ENCODE measurements around the gene PI3. TPM values are rescaled to one million over a fixed set of nuclear protein-coding genes. Genes with fewer than 3 reads are reported as not detected.

PI3 gene
- polyA plus RNA-seq, 2 of the 4 experiments (the other 2 are of a cell fraction) = 0.18 to 0.35 TPM

DNA sequence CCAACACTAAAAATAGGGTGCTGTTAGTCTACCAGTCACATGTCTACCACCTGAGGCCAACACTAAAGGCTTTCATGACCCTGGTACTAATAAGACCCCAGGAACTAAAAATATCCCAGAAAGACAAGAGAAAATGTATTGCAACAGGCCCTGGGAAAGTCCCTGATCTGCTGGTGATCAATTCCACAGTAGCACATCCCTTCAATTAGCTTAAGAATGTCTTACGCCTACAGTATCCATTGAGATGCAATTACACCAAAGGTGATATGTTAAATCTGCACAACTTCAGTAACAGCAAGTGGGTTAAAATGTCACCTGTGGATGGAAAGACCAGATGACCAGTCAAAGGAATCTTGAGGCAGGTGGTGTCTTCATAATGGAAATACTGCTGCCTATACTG lies 35.2 kb downstream of the PI3 start:
- H3K4me1 ChIP-seq = no peaks in the 10 kb centered on the region
- no peaks in the 10 kb centered on the region for H3K9me3 ChIP-seq
- no peak overlapping the region for H3K27ac ChIP-seq
- DNase-seq (ENCODE audit: low read depth in 1 of 2, low spot score in 1 of 2) (no peak), ATAC-seq (no peak), FAIRE-seq (peak; percentile 28)
- ChIA-PET CTCF (interaction anchor here (1.5 kb wide), 1 partner anchor 98 kb away, joined by 4 read pairs; no protein-coding TSS in a partner anchor), POLR2A (no interaction called here)
- 52% methylated on average over 1 of the region's 1 CpG for WGBS (ENCODE audit: missing lambda C conversion rate)
- no peak overlapping the region for H3K4me2 ChIP-seq
- H3K4me3 ChIP-seq = no peak overlapping the region
- TF ChIP-seq SREBF2 (IDR thresholded peaks at IDR 0.05) (no peak), EP300 (IDR thresholded peaks at IDR 0.05) (no peak), ESRRA (IDR thresholded peaks at IDR 0.05; ENCODE audit: borderline replicate concordance, low read length) (no peak), ZC3H11A (IDR thresholded peaks at IDR 0.05) (no peak), FOXS1 (CRISPR knock-in tag; IDR thresholded peaks at IDR 0.05) (no peak), CEBPB (IDR thresholded peaks at IDR 0.05) (no peak), EHF (CRISPR knock-in tag; IDR thresholded peaks at IDR 0.05) (no peak), POLR2A (IDR thresholded peaks at IDR 0.05; ENCODE audit: low read length) (no peak), CBX2 (IDR thresholded peaks at IDR 0.05; ENCODE audit: borderline replicate concordance, low read depth) (no peak), HOXB5 (CRISPR knock-in tag; IDR thresholded peaks at IDR 0.05) (no peak)
- TF ChIP-seq, protein P1, sequence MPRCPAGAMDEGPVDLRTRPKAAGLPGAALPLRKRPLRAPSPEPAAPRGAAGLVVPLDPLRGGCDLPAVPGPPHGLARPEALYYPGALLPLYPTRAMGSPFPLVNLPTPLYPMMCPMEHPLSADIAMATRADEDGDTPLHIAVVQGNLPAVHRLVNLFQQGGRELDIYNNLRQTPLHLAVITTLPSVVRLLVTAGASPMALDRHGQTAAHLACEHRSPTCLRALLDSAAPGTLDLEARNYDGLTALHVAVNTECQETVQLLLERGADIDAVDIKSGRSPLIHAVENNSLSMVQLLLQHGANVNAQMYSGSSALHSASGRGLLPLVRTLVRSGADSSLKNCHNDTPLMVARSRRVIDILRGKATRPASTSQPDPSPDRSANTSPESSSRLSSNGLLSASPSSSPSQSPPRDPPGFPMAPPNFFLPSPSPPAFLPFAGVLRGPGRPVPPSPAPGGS (IDR thresholded peaks at IDR 0.05) = no peak
- TF ChIP-seq, protein P2, sequence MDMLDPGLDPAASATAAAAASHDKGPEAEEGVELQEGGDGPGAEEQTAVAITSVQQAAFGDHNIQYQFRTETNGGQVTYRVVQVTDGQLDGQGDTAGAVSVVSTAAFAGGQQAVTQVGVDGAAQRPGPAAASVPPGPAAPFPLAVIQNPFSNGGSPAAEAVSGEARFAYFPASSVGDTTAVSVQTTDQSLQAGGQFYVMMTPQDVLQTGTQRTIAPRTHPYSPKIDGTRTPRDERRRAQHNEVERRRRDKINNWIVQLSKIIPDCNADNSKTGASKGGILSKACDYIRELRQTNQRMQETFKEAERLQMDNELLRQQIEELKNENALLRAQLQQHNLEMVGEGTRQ (IDR thresholded peaks at IDR 0.05) = no peak
- TF ChIP-seq, protein P3, sequence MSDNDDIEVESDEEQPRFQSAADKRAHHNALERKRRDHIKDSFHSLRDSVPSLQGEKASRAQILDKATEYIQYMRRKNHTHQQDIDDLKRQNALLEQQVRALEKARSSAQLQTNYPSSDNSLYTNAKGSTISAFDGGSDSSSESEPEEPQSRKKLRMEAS (IDR thresholded peaks at IDR 0.05) = no peak
- TF ChIP-seq, protein P4, sequence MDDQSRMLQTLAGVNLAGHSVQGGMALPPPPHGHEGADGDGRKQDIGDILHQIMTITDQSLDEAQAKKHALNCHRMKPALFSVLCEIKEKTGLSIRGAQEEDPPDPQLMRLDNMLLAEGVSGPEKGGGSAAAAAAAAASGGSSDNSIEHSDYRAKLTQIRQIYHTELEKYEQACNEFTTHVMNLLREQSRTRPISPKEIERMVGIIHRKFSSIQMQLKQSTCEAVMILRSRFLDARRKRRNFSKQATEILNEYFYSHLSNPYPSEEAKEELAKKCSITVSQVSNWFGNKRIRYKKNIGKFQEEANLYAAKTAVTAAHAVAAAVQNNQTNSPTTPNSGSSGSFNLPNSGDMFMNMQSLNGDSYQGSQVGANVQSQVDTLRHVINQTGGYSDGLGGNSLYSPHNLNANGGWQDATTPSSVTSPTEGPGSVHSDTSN (IDR thresholded peaks at IDR 0.05) = no peak
- TF ChIP-seq, protein P5, sequence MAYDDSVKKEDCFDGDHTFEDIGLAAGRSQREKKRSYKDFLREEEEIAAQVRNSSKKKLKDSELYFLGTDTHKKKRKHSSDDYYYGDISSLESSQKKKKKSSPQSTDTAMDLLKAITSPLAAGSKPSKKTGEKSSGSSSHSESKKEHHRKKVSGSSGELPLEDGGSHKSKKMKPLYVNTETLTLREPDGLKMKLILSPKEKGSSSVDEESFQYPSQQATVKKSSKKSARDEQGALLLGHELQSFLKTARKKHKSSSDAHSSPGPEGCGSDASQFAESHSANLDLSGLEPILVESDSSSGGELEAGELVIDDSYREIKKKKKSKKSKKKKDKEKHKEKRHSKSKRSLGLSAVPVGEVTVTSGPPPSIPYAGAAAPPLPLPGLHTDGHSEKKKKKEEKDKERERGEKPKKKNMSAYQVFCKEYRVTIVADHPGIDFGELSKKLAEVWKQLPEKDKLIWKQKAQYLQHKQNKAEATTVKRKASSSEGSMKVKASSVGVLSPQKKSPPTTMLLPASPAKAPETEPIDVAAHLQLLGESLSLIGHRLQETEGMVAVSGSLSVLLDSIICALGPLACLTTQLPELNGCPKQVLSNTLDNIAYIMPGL (CRISPR knock-in tag; IDR thresholded peaks at IDR 0.05; ENCODE audit: borderline replicate concordance) = no peak
- TF ChIP-seq, protein P6, sequence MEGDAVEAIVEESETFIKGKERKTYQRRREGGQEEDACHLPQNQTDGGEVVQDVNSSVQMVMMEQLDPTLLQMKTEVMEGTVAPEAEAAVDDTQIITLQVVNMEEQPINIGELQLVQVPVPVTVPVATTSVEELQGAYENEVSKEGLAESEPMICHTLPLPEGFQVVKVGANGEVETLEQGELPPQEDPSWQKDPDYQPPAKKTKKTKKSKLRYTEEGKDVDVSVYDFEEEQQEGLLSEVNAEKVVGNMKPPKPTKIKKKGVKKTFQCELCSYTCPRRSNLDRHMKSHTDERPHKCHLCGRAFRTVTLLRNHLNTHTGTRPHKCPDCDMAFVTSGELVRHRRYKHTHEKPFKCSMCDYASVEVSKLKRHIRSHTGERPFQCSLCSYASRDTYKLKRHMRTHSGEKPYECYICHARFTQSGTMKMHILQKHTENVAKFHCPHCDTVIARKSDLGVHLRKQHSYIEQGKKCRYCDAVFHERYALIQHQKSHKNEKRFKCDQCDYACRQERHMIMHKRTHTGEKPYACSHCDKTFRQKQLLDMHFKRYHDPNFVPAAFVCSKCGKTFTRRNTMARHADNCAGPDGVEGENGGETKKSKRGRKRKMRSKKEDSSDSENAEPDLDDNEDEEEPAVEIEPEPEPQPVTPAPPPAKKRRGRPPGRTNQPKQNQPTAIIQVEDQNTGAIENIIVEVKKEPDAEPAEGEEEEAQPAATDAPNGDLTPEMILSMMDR (IDR thresholded peaks at IDR 0.05) = no peak
- TF ChIP-seq, protein P7, sequence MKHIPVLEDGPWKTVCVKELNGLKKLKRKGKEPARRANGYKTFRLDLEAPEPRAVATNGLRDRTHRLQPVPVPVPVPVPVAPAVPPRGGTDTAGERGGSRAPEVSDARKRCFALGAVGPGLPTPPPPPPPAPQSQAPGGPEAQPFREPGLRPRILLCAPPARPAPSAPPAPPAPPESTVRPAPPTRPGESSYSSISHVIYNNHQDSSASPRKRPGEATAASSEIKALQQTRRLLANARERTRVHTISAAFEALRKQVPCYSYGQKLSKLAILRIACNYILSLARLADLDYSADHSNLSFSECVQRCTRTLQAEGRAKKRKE (CRISPR knock-in tag; IDR thresholded peaks at IDR 0.05; ENCODE audit: low read depth) = no peak

DNA sequence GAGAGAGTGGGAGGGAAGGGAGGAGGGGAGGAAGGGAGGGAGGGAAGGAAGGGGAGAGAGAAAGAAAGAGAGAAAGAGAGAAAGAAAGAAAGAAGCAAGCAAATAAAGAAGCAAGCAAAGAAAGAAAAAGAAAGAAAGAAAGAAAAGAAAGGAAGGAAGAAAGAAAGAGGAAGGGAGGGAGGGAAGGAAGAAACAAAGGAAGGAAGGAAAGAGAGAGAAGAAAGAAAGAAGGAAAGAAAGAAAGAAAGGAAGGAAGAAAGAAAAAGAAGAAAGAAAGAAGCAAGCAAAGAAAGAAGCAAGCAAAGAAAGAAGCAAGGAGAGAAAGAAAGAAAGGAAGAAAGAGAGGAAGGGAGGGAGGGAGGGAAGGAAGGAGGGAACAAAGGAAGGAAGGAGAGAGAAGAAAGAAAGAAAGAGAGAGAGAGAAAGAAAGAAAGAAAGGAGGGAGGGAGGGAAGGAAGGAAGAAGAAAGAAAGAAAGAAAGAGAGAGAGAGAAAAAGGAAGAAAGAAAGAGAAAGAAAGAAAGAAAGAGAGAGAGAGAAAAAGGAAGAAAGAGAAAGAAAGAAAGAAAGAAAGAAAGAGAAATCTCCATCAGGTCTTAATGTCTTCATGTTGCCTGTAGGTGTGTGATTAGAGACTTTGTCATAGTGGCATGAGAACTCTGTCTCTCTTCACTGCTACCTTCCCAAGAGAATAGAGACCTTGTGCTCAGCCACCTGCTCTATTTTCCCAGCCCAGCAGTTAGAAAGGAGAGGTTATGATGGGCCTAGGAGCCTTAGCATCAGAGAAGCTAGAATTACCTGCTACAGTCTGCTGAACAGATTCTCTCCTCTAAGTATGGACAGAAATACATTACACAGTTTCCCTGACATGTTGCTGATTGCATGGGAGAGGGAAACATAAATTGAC lies 37.1 kb downstream of the PI3 start:
- ChIA-PET POLR2A (no interaction called here), CTCF (no interaction called here)
- DNase-seq (ENCODE audit: low read depth in 1 of 2, low spot score in 1 of 2) (no peak), ATAC-seq (no peak), FAIRE-seq (no peak)
- Histone ChIP-seq H3K4me3 (no peak overlapping the region), H3K27ac (no peak overlapping the region), H3K9me3 (no peaks in the 10 kb centered on the region), H3K4me1 (no peaks in the 10 kb centered on the region), H3K4me2 (no peak overlapping the region)
- TF ChIP-seq RAD21 (conservative IDR thresholded peaks at IDR 0.05 in 1 of 2, IDR thresholded peaks at IDR 0.05 in 1 of 2) = no peak
- TF ChIP-seq RARB (CRISPR knock-in tag; IDR thresholded peaks at IDR 0.05) = no peak
- no peak for TF ChIP-seq NR3C1 (IDR thresholded peaks at IDR 0.05)
- TF ChIP-seq POLR2AphosphoS2 (conservative IDR thresholded peaks at IDR 0.05; ENCODE audit: low read length) = no peak
- no peak for TF ChIP-seq PHF8 (IDR thresholded peaks at IDR 0.05; ENCODE audit: borderline replicate concordance, low read depth)
- TF ChIP-seq JUN (IDR thresholded peaks at IDR 0.05) = no peak
- no peak for TF ChIP-seq RCOR1 (IDR thresholded peaks at IDR 0.05; ENCODE audit: low read depth, low read length)

All from A549 (cell line).